ENCODE measurements around the gene MCTP1.

MCTP1 gene

DNA sequence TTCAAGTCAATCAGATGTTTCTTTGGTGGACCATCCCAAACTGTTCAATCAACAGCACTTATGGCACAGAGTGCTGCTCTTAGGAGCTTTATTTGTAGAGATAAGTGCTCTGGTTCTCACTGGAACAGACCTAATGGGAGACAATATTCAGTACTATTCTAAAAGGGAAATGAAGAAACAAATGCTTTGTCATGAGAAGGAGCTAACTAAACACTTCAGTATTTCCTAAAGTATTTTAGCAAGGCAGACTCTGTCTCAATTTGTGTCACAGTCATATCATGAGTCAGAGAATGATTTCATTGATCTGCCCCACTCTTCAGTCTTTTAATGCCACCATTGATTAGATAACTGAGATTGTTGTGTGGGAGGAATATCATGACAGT, 491.1 kb downstream of the MCTP1 start:
- TF ChIP-seq, protein P1, sequence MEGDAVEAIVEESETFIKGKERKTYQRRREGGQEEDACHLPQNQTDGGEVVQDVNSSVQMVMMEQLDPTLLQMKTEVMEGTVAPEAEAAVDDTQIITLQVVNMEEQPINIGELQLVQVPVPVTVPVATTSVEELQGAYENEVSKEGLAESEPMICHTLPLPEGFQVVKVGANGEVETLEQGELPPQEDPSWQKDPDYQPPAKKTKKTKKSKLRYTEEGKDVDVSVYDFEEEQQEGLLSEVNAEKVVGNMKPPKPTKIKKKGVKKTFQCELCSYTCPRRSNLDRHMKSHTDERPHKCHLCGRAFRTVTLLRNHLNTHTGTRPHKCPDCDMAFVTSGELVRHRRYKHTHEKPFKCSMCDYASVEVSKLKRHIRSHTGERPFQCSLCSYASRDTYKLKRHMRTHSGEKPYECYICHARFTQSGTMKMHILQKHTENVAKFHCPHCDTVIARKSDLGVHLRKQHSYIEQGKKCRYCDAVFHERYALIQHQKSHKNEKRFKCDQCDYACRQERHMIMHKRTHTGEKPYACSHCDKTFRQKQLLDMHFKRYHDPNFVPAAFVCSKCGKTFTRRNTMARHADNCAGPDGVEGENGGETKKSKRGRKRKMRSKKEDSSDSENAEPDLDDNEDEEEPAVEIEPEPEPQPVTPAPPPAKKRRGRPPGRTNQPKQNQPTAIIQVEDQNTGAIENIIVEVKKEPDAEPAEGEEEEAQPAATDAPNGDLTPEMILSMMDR (IDR thresholded peaks at IDR 0.05; ENCODE audit: low read depth, low read length) = no peak
- DNase-seq (ENCODE audit: extremely low read depth, low read depth) = no peak

DNA sequence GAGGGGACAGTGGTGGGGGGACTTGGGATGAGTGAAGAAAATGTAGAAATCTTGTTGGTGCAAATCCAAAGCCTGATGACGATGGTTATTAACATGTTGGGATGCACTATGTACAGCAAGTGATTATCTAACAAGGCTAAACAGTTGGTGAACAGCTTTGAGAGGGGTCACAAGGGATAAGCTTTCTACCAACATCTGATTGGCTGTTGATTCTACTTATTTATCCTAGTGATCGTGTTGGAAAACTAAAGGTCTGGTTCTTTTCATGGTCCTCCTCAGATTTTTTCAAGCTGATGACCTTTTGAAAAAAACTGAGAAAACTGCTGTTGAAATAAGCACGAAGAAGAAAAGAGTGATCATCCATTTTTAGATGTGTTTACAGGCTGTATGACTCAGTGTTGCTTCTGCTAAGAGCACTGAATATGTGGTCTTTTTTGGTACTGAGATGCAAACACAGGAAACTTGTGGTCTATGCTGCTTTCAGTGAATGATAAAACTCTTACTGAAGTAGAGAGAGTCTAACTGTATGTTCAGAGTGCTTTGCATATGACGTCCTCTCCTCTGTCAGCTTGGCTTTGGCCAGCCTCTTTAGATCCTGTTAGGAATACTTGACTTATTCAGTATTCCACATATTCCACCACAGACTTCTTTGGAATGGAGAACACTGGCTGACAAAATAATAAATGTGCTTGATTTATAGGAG, 491.6 kb downstream of the MCTP1 start:
- no peak for DNase-seq (ENCODE audit: extremely low read depth, low read depth)
- TF ChIP-seq, protein P1 (IDR thresholded peaks at IDR 0.05; ENCODE audit: low read depth, low read length) = no peak

DNA sequence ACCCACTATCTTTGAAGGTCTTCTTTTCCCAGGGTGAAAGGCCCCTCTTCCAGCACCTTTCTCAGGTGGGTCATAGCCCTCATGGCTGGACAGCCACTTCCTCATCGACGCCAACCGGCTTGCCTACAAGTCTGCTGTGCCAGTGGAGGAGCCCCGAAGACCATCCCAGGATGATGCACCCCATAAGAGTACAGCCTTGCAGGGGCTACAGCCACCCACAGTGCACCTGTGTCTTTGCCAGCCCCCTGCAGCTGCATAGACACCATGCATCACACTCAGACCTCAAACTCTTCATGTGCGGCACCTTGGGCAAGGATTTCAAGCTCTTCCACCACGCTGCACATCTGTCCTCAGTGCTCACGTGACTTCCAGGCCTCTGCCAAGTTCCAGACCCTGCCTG, 493.1 kb downstream of the MCTP1 start:
- DNase-seq (ENCODE audit: extremely low read depth, low read depth) = no peak
- TF ChIP-seq, protein P1 (IDR thresholded peaks at IDR 0.05; ENCODE audit: low read depth, low read length) = no peak

DNA sequence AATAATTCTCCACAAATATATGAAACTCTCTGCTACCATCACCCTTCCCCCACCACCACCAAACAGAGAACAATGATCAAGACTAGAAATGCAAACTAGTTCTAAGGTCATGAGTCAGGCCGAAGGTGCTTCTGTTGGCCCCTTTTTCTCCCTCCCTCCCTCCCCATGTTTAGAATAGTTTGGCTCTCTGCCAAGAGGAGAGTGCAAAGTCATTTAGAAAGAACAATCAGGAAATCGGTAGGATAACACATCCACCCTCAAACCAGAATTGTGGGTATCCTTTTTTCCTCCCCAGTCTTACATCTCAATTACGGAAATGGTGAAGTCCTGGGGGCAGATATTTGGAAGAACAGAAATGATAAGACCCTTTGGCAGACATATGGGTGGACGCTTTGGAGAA, 496.4 kb downstream of the MCTP1 start:
- TF ChIP-seq, protein P1 (IDR thresholded peaks at IDR 0.05; ENCODE audit: low read depth, low read length) = no peak
- no peak for DNase-seq (ENCODE audit: extremely low read depth, low read depth)

DNA sequence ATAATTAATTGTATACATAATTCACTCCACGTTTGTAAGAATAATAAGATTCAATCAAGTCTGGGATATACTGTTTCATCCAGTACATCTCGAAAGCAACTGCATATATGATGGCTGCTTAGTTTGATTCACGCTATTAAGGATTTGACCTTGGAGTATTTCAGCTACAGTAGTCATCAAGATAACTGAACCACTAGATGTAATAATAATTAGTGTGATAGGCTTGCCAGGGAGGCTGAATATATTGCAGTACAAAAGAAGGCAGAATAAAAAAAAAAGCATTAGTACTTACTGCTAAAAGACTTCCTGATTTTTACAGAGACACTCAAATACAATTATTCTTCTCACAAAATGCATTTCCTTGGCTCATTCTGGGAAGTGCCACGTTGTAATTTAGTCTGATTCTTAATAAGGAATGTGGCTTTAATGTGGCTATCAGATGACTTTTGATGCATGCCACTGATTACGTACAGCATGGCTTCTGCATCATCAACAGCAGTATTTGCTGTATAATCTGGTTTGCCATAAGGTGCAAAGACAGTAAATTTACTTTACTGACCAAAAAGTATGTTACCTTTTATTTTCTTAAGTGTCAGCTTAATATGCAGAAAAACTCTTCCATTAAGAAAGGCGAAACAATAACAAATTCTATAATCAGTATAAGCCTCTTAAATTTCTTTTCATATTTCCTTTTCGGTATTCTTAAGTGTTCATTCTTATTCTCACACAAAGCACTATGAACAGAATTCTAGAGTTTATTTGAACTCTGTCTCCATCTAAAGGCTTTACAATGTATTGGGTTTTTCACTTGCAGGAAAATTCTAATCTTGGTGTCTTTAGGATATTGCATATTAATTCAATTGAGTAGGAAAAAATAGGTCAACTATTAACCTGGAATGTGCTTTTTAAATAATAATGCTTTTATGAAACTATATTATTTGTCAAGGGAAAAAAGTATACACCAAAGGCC, 500.1 kb downstream of the MCTP1 start:
- DNase-seq (ENCODE audit: extremely low read depth, low read depth) = no peak
- TF ChIP-seq, protein P1 (IDR thresholded peaks at IDR 0.05; ENCODE audit: low read depth, low read length) = peak; percentile 37

DNA sequence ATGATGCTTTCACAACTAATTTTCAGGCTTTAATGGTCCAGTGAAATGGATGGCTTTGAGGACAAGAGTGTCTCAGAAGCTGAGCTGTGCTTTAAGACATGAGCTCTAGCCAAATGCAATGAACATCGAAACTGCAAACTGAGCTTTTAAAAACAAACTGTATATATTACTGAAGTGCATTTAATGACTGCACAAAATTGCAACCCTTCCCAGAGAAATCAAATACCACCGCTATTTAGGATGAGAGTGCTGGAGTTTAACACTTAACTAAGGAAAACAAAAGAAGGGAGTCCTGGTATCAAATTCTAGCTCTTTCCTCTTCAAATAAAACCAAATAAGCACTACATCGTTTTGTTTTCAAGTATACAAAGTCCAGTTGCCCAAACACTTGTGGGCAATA, 502.5 kb downstream of the MCTP1 start:
- DNase-seq (ENCODE audit: extremely low read depth, low read depth) = no peak
- TF ChIP-seq, protein P1 (IDR thresholded peaks at IDR 0.05; ENCODE audit: low read depth, low read length) = no peak

DNA sequence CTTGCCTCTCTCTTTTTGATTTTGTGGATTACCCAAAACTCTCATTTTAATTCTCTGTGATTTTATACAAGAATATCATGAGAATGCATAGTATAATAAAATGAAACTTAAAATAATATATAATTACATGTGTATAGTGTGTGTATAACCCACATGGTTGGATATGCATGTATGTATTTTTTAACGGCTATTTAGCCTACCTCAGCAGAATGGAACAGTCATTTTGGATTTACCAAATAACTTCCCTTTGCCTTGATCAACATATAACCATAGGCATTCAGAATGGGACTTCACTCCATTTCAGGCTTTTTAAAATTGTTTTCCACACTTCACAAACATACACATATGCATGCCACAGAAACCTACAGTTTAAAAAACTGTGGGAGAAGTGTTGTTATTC, 505.2 kb downstream of the MCTP1 start:
- DNase-seq (ENCODE audit: extremely low read depth, low read depth) = no peak
- TF ChIP-seq, protein P1 (IDR thresholded peaks at IDR 0.05; ENCODE audit: low read depth, low read length) = no peak
